Measurements from ENCODE around the gene KLHL29.

Gene KLHL29

DNA sequence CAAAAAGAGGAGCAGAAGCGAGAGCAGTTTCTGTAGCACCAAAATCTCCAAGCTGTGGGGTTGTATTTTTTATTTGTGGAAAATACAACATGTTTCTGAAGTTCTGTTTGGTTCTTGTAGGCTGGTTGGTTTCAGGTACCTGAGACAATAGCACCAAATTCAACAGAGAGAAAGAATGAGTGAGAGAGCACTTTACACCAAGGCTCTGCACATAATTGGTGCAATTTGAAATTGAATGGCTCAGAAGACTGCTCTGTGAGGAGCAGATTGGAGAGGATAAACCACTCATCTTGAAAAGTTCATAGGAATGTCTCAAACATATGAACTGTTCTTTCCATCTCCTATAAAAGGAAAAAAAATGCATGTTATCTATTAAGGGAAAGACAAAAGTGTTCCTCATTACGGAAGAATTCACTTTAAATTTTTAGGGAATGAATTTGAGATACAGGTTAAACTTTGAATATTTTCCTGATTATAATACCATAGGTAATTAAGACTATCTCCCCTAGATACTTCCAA lies 366.8 kb downstream of the KLHL29 start:
- no peak for DNase-seq

DNA sequence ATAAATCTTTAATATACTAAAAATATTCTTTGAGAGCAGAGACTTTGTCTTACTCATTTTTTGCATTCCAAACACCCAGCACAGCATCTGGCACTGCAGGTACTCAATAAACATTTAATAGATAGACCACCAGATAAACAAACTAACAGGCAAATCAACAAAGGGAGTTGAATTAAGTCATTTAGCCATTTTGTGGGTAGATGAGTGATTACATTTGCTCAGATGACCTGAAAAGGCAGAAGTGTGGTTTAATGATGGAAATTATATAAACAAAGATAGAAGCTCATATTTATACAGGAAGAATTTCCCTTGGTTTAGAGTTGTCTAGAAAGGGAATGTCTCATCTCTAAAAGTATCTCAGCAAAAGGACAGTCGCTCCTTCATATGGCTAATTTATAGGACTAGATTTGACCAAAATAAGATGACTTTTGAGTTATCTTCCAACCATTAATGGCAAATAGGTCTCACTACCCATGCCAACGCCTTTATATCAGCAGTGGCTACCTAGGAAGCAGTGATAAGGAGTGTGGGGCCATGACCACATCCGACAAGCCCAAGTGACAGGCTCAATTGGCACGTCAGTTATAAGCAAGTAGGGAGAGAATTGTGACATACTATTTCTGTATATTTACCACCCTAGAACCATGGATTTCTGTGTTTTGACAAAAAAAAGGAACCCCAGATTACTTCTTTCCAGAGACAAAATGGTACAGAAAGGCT lies 368.5 kb downstream of the KLHL29 start:
- DNase-seq = no peak

DNA sequence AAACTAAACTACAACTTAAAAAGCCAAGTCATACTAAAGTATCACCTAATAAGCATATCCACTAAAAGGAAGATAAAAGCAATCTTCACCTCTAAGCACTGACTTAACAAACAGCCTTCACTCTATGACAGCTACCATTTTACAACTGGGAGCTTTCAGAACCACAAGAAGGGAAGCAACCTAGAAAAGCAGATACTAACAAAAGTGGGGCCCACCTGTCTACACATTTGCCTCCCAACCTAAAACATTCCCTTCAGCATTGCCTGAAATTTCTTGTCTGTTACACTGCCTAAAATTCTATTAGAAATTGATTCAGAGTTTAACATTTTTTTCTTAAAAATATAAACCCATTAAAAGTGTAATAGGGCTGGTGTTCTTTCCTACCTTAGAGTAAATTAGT lies 370.0 kb downstream of the KLHL29 start:
- DNase-seq = no peak

DNA sequence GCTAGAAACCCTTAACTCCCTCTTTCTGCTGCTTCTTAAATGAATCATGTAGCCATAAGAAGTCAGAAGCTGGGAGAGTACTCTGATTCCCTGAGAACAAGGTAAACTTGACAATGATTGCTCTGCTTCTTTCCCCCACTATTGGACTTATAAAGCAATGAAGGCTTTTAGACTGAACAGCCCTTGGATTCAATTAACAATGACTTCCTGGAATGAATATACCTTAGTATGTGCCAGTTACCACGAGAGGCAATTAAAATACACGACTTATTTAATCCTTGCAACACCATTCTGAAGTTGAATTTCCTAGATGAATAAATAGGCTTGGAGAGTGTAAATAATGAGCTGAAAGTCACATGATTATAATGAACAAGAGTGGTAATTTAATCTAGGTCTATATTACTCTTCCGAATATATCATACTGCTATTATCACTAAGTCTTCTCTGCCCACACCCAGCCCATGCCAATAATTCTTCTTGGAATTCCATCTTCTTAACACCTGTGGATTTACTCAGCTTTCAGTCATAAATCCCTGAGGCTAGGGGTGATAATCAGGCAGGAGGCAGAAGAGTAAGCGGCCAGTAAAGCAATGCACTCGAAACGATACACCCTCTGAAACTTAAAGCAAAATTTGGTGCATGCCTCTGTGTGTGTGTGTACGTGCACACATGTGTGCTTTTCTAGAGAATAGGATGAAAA lies 371.8 kb downstream of the KLHL29 start:
- no peak for DNase-seq

DNA sequence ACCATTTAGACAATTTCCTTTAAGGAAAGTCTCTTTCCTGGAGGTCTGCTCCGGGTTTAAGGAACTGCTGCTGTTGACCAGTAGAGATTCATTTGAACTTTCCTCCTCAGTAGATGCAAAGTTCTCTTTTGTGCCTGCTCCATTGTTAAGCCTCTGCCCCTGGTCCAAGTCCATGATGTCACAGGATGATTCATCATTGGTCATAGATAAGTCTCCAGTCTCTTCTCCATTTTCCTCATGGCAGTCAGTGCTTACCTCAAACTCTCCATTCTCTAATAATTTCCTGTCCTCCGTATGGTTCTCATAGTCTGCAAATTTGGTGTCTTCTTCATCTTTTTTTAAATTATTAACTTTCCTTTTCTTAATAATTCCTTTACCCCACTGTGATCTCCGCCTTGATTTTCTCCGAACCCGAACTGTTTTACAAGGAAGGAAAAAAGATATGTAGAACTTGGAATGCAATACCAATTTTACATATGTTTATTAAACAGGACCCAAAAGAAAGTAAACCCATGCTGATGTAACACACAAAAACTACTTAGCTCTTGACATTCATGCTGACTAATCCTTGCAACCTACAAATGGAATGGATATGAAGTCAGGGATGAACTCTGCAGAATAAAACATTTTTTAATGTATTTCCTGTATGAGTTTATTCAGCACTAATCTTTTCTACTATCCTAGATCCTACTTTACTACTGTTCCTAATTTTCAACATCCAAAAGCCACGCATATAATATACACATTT lies 372.9 kb downstream of the KLHL29 start:
- no peak for DNase-seq

All from stimulated activated CD4-positive, alpha-beta T cell treated with anti-CD3 and anti-CD28 coated beads, Interleukin-2, amount 100 ng/mL, for 24 hours (primary cell).